Type B pancreatic cell (in vitro differentiated cells): ENCODE measurements around the gene CA11. TPM values are rescaled to one million over a fixed set of nuclear protein-coding genes. Genes with fewer than 3 reads are reported as not detected.

Source experiments
- DNase-seq: peaks from one replicate; pipeline ENCODE4 v3.0.0; 2021; ENCODE audit warnings: mixed read lengths; ENCODE audit not compliant: unreplicated experiment; ENCODE audit errors: extremely low spot score
- H3K27ac Mint-ChIP-seq: 2 replicates; pipeline ENCODE4 v1.8.0; 2021; ENCODE audit warnings: mild to moderate bottlenecking, mixed read lengths
- H3K27me3 Mint-ChIP-seq: 2 replicates; pipeline ENCODE4 v1.8.0; 2021; ENCODE audit warnings: mixed read lengths
- H3K36me3 Mint-ChIP-seq: 2 replicates; pipeline ENCODE4 v1.8.0; 2021; ENCODE audit warnings: mixed read lengths
- H3K4me1 Mint-ChIP-seq: one replicate; pipeline ENCODE4 v1.8.0; 2021; ENCODE audit warnings: mixed read lengths; ENCODE audit not compliant: unreplicated experiment
- H3K4me3 Mint-ChIP-seq: 2 replicates; pipeline ENCODE4 v1.8.0; 2021; ENCODE audit warnings: mild to moderate bottlenecking, mixed read lengths
- H3K9me3 Mint-ChIP-seq: 2 replicates; pipeline ENCODE4 v1.8.0; 2021; ENCODE audit warnings: mixed read lengths
- total RNA-seq: library from RNA; stranded (reverse); gene quantifications from 2 replicates; pipeline ENCODE4 v1.2.1, GENCODE V29; 2021; ENCODE audit warnings: low replicate concordance
- TF ChIP-seq, protein P1 (sequence below): fragments of 200-600 bp; sonication (generic); conservative IDR thresholded peaks from 2 replicates; pipeline ENCODE4 v1.5.0; 2021; ENCODE audit warnings: antibody characterized with exemption, mild to moderate bottlenecking

Gene CA11
- total RNA-seq, 1 donor from 2014 or later, result 43.3 TPM

DNA sequence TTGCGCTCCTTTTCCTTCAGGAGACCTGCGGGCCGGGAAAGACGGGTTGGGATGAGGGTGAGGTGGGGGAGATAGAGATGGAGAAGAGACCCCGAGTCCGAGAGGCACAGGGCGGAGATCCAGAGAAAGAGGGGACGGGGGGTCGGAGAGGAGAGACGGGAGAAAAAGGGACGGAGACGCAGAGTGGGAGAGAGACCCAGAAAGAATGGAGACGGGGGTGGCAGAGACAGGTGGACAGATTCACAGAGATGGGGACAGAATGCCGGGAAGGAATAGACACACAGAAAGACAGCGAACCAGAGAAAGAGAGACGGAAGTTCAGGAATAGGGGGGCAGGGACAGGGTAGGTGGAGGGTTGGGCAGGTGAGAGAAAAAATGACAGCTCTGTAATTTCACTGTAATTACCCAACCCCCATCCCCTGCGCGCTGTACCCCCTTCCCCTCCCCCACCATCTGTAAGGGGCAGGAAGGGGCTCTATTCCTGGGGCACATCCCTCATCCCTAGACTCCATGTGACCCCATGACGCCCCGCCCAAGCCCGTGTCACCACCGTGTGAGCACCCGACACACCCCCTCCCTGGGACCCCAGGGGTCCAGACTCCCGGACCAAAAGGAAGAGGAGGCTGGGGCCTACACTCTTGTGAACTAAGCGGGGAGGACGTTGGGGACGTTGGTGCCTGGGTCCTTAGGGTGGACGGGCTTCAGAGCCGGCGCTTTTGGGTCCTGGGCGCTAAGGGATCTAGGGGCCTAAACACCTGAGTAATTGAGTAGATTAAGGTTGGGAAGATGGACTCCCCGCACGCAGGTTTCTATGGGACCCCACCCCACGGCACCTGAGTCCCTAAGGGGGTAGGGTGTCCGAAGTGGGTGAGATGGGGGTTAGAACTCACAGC, 9.8 kb downstream of the CA11 start:
- H3K4me3 Mint-ChIP-seq, result peak overlapping the region; percentile 91
- DNase-seq, result no peak
- peaks cover 24% of the 10 kb centered on the region for H3K4me1 Mint-ChIP-seq
- H3K27me3 Mint-ChIP-seq, result no peaks in the 10 kb centered on the region
- peaks cover 15% of the 10 kb centered on the region for H3K36me3 Mint-ChIP-seq
- peak overlapping the region; percentile 96 for H3K27ac Mint-ChIP-seq
- TF ChIP-seq, protein P1, sequence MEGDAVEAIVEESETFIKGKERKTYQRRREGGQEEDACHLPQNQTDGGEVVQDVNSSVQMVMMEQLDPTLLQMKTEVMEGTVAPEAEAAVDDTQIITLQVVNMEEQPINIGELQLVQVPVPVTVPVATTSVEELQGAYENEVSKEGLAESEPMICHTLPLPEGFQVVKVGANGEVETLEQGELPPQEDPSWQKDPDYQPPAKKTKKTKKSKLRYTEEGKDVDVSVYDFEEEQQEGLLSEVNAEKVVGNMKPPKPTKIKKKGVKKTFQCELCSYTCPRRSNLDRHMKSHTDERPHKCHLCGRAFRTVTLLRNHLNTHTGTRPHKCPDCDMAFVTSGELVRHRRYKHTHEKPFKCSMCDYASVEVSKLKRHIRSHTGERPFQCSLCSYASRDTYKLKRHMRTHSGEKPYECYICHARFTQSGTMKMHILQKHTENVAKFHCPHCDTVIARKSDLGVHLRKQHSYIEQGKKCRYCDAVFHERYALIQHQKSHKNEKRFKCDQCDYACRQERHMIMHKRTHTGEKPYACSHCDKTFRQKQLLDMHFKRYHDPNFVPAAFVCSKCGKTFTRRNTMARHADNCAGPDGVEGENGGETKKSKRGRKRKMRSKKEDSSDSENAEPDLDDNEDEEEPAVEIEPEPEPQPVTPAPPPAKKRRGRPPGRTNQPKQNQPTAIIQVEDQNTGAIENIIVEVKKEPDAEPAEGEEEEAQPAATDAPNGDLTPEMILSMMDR, result no peak
- no peaks in the 10 kb centered on the region for H3K9me3 Mint-ChIP-seq

DNA sequence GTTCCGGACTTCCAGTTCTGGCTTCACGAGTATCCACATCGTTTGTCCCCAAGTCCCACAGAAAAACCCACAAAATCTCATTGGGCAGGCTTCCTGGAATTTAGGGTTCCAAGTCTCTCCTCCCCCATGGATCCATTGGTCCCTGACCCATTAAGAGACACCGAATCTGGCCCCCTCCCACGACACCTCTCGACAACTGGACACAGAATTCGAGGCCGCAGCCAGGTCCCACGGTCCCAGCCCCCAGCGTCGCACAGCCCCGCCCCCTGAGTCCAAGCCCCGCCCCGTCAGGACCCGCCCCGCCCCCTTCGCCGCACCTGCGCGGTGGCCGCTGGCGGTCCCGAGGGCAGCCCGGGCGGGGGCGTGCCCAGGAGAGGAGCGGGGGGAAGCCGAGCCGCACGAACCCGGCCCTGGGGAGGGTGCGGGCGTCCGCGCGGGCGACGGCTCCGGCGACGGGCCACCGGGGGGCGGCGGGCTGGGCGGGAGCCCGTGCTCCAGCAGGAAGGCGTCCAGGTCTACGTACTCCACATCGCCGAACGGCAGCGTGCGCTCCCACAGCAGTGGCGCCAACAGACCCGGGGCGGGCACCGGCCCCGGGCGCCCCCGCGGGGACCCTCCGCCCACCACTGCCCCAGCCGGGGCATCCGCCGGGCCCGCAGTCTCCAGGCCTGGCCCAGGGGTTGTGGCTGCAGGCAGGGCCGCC, 10.6 kb downstream of the CA11 start:
- H3K27me3 Mint-ChIP-seq, result no peaks in the 10 kb centered on the region
- DNase-seq, result peak; percentile 82
- H3K9me3 Mint-ChIP-seq, result no peaks in the 10 kb centered on the region
- TF ChIP-seq, protein P1, result no peak
- peaks cover 15% of the 10 kb centered on the region for H3K36me3 Mint-ChIP-seq
- H3K4me3 Mint-ChIP-seq, result peak overlapping the region; percentile 91
- peaks cover 25% of the 10 kb centered on the region for H3K4me1 Mint-ChIP-seq
- peak overlapping the region; percentile 96 for H3K27ac Mint-ChIP-seq

DNA sequence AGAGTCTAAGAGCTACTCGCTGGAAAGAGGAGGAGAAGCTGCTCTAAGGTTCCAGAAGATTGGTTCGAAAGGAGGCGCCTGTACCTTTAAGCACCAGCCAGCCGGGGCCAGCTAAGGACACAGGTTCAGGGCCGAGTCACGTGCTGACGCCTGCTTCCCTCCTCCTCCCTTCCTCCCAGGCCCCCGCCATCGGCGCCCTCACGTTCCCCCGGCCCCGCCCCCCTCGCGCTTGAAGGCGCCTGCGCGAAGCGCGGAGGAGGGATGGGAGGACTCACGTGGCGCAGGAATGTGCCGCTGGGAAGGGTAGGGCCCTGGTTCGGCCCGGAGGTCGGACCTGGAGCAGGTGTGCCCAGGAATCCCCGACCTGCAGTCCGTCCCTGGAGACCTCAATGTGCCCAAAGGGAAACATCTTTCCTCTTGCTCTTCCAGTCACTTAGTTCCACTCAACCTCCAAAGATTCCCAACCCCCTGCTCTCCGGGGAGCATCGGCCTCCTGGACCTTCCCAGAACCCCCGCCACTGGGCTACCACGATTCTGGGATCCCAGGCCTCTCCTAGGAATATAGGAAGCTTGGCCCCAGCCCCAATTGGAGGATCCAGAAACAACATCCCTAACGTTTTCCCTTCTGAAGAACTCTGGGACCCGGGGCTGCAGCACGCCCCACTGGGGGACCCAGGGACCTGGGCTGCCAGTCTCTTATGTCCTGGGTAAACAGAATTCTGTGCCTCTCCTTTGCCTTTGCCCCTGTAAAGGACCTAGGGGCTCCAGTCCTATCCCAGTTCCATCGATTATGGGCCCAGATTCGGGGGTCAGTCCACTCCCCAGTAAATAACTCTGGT, 11.3 kb downstream of the CA11 start:
- H3K27me3 Mint-ChIP-seq, result no peaks in the 10 kb centered on the region
- TF ChIP-seq, protein P1, result no peak
- H3K36me3 Mint-ChIP-seq, result peaks cover 15% of the 10 kb centered on the region
- peaks cover 32% of the 10 kb centered on the region for H3K4me1 Mint-ChIP-seq
- peak; percentile 97 for DNase-seq
- no peaks in the 10 kb centered on the region for H3K9me3 Mint-ChIP-seq
- peak overlapping the region; percentile 86 for H3K4me3 Mint-ChIP-seq
- peak overlapping the region; percentile 96 for H3K27ac Mint-ChIP-seq

DNA sequence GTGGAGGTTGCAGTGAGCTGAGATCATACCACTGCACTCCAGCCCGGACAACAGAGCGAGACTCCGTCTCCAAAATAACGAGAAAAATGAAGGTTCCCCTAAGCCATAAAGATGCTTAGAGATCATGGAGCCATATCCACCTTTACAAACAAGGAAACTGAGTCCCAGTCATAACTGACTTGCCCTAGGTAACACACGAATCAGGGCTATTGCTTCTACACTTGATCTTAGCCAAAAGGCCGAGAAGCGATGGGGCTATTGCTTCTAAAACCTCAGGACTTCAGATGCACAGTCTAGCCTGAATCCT, 12.0 kb downstream of the CA11 start:
- TF ChIP-seq, protein P1, result no peak
- Mint-ChIP-seq H3K27ac (peak overlapping the region; percentile 96), H3K4me1 (peaks cover 34% of the 10 kb centered on the region), H3K27me3 (no peaks in the 10 kb centered on the region), H3K4me3 (peak overlapping the region; percentile 86), H3K9me3 (no peaks in the 10 kb centered on the region), H3K36me3 (peaks cover 12% of the 10 kb centered on the region)
- no peak for DNase-seq
